HL-60 (cell line): Measurements from ENCODE around the gene TACR1.

Experiments used
- CTCF ChIP-seq: IDR thresholded peaks from one replicate; pipeline ENCODE4 v1.5.1; 2011; ENCODE audit warnings: low read length, control low read depth, inconsistent platforms; ENCODE audit not compliant: insufficient read depth
- GABPA ChIP-seq: IDR thresholded peaks from 2 replicates; pipeline ENCODE4 v1.6.1; 2012; ENCODE audit warnings: low read depth
- POLR2AphosphoS5 ChIP-seq: IDR thresholded peaks from 2 replicates; pipeline ENCODE4 v1.6.1; 2012; ENCODE audit warnings: low read depth
- REST ChIP-seq: IDR thresholded peaks from 2 replicates; pipeline ENCODE4 v1.6.1; 2012; ENCODE audit warnings: low read depth; ENCODE audit not compliant: insufficient replicate concordance
- SPI1 ChIP-seq: IDR thresholded peaks from 2 replicates; pipeline ENCODE4 v1.6.1; 2012; ENCODE audit warnings: low read depth, mild to moderate bottlenecking, borderline replicate concordance

GRCh38 chr2:75041731-75042600 is 157.4 kb downstream of the TACR1 start:
- no peak for TF ChIP-seq REST
- TF ChIP-seq CTCF: no peak
- no peak for TF ChIP-seq GABPA
- TF ChIP-seq SPI1: no peak
- no peak for TF ChIP-seq POLR2AphosphoS5
